HG02885 (cell line): Measurements from ENCODE around the gene SPDYE1.
A peak's percentile ranks its signal among the peaks of the same experiment; 100 is the strongest.

Experiments used
- ATAC-seq: cut with Tn5 transposase; IDR thresholded peaks from one replicate; pipeline ENCODE4 v1.9.1; 2021; ENCODE audit warnings: mild to moderate bottlenecking; ENCODE audit not compliant: unreplicated experiment, poor library complexity

SPDYE1 gene

DNA sequence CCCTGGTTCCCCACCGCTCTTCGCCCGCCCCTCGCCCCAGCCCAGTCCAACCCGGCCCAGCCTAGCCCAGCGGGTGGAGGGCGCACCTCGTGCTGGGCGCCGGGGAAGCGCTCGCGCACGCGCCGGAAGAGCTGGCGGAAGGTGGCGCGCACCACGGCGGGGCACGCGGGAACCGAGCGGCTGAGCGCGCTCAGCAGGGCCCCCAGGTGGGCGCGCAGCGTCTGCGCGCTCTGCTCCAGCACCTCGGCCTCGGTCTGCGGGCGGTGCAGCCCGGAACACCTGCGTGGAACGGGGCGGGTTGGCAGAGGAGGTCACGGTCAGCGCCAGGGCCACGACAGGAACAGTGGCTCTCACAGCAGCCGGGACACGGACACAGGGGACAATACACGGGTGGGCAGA, 42.8 kb downstream of the SPDYE1 start:
- ATAC-seq, result peak; percentile 51

DNA sequence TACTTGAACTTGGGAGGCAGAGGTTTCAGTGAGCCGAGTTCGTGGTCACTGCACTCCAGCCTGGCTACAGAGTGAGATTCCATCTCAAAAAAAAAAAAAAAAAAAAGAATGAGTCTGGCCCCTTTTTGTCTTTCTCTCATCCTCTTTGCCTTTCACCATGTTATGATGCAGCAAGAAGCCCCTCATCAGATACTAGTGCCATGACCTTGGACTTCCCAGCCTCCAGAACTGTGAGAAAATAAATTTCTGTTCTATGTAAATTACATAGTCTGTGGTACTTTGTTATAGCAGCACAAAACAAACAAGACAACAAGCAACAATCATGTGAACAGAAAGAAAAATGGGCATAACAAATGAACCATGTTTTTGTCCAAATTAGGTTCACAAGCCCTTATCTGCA, 44.5 kb downstream of the SPDYE1 start:
- ATAC-seq, result no peak

DNA sequence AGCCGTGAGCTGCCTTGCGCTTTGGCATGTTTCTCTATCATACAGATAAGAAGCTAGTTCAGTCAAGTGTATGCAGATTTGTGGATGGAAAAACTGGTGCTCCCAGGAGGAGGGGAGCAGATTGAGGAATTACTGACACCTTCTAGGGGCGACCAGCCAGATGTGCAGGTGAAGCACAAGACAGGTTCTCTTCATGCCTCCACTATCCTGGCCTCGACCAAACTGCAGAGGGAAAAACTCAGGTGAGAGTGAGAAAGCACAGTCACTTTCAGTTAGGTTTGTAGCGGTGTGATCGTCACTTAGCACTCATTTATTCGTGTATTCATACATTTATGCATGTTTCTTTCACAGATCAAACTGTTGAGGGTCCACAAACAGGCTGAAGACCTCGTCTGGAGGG, 46.2 kb downstream of the SPDYE1 start:
- ATAC-seq, result no peak

DNA sequence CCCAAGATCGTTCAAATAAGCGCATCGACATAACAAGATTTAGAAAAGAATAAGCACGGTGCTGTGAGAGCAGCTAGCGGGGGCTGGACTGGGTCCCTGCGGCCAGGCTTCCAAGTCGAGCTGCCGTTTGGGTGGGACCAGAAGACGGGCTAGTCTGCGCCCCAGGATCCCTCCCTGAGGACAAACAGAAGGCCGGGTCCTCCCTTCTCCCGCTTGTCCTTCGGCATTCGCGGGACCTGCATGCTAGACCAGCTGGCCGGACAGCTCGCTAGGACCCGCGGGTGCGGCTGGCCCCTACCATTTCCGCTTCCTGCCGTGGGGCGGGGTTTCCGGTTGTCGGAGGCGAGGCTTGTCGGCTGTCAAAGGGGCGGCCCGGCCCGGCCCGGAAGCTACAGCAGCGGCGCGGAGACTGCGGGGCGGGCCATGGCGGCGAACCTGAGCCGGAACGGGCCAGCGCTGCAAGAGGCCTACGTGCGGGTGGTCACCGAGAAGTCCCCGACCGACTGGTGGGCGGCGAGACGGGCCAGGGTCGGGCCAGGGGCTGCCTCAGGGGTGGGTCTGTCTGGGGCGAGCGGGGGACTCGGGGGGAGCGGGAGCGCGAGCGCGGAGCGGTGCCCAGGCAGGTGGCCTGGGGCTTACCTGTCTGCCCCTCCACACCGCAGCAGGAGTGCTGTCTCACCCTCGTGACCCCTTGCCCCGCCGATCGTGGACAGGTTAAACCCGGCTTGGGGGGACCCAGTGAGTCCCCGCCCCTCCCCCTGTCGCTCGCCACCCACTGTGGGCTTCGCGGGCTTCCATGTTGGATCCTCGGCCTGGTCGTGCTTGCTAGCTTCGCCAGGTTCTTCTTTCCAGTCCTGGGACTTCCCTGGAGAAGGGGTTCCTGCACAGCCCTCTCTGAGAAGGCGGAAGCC, 46.9 kb downstream of the SPDYE1 start, which contains the start of gene DBNL:
Gene DBNL (plus strand): TSS at position 388 of the 911 bp plus-strand sequence. CDS start 36 bp downstream, at position 424.
- ATAC-seq, result peak; percentile 74

DNA sequence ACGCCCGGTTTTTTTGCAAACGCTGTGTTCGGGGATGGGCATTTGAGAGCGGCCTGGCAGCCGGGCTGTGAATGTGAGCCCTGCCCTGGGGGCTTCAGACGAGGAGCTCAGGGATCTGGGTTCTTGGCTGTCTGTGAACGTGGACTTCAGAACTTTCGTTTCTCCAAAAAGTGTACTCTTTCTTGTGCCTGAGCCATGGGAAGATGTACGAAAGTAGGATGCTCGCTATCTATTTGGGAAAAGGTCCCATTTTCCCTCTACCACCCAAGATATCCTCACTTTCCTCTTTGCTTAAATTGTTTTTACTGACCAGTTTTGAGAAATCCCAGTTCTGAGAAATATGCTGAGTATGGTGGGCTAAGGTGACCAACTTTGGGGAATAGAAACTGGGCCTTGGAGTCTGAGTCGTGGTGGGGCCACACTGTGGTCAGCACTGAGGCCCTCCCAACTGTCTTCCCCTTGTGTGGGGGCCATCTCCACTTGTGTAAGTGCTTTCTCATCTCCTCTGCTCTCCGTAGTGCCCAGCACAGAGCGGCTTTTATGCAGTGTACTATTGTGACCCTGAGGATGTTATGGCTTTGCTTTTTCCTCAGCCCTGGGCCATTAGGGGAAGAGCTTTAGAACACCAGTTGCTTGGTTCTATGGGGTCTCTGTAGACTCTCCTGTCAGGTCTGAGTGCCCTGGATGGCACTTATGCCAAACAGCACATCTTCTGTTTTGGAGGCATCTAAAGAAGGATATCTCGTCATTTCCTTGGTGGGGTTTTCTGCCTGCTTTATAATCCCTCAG, 47.7 kb downstream of the SPDYE1 start:
- peak; percentile 11 for ATAC-seq

DNA sequence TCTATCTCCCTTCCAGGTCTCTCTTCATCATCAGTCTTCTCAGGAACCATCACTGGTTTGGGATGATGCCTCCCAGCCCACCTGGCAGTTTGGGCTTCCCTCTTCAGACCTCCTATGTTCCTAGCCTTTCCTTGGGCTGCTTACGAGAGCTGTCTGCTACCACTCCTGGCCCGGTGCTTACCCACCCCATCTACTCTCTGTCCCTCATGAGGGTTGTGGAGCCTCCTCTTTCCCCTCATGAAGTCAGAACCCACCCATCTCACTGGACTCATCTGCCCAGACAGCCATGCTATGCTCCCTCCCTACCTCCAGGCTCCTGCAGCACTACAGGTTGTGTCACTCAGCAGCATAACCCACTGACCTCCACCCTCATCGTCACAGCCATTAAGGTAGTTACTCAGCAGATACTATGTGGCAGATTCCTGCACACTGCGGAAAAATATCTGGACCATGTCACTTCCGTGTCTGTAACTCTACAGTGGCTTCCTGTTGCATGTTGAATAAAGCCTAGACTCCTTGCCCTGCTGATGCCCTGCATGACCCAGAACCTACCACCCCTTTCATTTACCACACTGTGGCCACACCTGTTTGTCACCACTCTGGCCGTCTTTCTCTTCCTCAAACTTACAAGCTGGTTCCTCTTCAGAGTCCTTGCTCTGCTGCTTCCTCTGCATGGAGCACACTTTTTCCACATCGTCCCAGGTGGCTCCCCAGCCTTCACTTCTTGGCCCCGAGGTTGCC, 48.8 kb downstream of the SPDYE1 start:
- ATAC-seq, result no peak

DNA sequence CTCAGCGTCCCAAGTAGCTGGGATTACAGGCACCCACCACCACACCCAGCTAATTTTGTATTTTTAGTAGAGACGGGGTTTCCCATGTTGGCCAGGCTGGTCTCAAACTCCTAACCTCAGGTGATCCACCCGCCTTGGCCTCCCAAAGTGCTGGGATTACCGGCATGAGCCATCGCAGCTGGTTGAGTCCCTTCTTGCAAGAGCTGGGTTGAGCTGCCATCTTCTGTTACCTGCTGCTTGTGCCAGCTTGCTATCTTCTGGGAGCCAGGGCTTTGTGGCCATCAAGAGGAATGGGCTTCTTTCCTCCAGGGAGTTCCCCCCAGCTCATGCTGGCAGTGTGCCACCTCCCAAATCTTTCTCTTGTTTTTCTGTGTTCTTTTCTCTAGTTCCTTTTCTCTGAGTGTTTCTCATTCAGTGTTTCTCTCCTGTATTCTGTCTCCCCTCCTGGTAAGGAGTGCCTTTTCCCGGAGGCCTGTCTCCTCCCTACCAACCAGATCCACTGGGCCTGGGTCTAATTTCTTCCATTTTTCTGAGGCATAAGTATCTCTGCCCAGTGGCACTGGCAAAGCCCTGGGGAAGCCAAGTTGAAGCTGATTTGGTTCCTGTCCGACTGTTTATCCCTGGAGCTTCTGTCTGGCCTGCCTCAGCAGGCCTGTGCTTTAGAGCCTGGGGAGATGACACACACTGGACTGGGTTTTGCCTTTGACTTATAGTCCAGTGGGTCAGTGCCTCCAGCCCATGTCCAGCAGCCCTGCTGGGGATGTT, 50.5 kb downstream of the SPDYE1 start:
- ATAC-seq, result no peak

DNA sequence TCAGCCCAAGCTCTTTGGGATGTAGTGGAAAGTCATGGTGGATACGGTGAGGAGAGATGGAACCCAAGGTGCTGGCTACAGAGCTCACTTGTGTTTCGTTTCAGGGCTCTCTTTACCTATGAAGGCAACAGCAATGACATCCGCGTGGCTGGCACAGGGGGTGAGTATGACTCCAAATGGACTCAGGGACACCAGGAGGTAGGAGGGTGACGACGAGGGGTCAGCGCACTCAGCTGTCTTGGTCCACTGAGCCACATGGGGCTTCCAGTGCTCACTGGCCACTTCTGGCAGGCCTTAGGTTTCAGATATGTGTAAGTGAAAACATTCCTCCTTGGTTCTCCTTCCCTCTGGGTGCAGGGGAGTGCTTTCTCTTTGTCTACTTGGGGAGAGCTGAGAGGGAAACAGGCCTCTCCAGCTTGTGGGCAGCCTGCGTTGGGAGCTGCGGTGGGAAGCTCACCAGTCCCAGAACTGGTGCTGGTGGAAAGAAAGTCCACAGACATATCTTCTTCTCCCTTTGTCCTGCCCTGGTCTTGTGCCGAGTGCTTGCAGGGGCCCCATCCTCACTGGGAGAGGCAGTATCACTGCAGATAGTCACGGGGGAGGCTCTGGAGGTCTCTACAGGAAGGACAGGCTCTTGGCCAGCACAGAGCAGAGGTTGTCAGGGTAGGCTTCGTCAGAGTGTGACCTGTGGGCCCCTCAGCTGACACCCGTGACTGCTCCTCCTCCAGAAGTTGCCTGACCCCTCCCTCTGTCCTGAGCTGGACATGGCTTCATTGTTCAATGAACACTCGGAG, 52.6 kb downstream of the SPDYE1 start:
- ATAC-seq, result no peak

DNA sequence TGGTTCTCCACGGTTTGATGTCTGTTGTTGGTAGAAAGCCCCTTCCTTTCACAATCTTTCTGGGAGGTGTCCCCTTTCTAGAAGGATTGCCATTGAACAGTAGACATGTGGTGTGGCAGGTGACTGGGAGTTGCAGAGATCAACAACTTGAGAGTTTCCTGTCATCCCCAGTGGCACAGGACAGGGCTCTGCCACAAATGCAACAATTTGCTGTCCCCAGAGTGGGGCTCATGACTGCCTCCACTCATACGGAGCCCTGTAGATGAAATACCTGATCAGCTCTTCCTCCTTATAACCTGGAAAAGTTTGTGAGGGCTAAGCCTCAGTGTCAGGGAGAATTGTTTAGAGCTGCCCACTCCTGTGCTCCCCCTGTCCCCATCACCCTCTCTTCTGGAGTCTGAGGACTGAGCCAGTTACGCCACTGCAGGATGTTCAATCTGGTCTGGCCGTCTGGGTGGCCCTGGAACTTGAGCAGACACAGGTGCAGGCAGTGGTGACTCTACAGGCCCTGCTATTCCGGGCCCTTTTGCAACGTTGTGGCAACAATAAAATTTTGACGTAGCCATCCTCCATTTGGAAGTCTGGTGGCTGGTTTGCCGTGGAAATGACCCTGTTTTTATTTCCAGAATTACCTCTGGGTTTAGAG, 53.3 kb downstream of the SPDYE1 start:
- no peak for ATAC-seq

DNA sequence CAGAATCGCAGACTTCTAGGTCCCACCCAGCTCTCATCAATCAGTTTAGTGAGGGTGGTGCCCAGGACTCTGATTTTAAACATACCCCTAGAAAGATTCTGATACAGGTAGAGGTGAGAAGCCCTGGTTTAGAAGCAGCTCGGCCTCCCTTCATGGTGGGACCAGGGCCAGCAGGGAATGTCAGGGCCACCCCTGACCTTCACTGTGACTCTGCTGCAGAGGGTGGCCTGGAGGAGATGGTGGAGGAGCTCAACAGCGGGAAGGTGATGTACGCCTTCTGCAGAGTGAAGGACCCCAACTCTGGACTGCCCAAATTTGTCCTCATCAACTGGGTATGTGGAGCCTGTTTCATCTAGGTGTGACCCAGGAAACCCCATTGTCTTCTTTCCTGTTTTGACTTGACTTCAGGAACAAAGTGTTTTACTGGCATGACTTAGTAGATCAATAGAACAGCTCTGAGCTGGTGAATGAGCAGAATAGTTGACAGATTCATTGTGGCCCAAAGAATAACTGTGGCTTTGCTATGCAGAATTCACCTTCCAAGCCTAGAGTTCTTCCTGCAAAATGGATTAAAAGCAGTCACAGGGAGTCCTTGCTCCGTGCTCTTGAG, 54.0 kb downstream of the SPDYE1 start:
- ATAC-seq, result no peak

DNA sequence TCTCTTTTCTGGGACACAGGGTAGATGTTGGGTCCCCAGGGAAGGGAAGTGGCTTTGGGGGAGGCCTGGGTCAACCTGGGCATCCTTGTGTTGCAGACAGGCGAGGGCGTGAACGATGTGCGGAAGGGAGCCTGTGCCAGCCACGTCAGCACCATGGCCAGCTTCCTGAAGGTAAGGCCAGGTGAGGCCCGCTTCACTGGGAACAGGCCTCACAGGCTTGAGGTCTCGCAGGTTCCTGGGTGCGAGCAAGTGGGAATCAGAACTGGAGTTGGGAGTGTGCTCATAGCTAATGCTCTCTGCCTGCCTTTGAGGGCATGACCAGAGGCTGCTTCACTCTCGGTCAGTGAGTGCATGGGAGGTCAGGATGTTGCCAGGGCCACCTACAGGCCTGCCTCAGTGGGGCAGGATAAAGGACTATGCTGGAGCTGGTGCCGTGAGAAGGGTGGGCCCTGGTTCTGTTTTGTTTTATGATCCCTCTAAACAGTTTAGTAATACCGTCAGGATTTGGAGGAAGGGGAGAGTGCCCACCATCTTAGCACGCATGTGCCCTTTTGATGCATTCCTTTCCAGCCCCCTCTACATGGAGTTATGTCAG, 55.2 kb downstream of the SPDYE1 start:
- no peak for ATAC-seq

DNA sequence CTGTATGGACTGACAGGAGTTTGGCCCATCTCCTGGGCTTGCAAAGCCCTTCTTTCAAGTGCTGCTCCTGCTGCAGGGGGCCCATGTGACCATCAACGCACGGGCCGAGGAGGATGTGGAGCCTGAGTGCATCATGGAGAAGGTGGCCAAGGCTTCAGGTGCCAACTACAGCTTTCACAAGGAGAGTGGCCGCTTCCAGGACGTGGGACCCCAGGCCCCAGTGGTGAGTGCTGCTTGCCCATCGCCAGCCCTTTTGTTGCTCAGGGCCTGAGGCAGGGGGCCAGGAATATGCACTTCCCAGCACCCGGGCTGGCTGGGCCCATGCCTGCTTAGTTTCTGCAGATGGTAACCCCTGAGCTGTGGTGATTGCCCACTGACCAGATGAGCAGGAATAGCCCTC, 59.0 kb downstream of the SPDYE1 start:
- ATAC-seq, result no peak

DNA sequence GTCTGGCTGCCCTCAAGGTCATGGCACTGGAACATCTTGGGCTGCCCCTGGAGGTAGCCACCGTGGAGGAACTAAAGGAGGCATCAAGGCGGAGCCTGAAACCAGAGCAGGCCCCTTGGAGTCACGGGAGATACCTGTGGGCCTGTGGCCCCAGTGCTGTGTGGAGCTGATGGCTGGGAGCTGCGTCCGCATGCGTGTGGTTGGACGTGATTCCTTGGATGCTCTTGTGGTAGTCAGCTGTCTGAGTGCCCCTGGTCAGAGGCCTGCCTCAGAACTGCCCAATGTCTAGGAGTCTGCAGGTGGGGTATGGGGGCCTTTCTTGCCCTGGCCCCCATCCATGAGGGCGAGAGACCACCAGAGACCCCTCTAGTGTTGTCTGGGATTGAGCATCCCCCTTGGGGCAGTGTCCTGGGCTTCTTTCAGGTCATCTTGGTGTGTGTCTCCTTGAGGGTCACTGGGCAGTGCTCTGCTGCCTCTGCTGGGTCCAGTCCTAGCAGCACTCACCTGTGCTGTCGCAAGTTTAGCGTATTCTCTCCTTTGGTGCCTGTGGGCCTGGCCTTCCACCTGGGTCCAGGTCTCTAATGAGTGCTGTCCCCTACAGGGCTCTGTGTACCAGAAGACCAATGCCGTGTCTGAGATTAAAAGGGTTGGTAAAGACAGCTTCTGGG, 59.6 kb downstream of the SPDYE1 start:
- no peak for ATAC-seq

DNA sequence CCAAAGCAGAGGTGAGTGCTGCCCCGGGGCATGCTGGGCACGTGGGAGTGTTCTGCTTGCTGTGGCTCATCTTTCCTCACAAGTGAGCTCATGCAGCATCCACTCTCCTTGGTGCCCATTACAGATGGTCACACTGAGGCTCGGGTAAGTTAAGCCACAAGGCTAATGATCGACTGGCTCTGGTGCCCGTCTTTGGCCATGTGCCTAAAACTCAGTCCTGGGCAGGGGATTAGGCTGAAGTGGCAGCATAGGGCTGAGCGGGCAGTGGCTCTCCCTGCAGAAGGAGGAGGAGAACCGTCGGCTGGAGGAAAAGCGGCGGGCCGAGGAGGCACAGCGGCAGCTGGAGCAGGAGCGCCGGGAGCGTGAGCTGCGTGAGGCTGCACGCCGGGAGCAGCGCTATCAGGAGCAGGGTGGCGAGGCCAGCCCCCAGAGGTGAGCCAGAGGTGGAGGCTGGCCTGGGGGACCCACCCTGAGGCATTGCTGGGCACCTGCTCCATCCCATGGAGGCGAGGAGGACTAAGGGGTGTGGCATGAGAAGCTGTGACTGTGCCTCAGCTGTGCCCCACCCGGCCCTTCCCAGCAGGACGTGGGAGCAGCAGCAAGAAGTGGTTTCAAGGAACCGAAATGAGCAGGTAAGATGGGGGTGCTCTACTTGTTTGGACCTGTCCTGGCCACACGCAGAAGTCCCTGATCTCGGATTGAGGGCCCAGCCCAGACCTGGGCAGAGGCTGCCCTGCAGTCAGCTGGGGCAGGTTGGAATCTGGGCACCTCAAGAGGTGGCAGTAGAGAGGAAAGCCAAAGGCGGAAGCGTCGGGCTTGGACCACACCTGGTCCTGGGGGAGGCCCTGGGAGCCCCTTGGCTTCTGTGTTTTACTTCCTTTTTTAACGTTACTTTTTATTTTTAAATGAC, 60.4 kb downstream of the SPDYE1 start:
- ATAC-seq, result peak; percentile 27

DNA sequence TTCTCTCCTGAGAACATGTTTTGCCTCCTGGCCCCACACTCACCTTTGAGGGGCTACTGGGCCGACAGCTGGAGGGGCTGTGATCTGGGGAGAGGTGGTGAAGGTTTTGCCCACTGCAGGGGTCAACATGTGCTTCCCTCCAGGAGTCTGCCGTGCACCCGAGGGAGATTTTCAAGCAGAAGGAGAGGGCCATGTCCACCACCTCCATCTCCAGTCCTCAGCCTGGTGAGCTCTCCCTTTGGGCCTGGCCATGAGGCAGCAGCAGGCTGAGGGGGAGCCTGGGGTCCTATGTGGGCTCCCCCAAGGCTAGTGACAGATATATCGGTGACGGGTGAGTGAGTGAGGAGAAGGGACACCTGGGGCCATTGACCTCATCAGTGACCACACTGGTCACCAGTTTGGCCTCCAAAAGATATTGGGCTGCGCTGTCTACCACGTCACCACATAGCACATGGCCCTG, 61.1 kb downstream of the SPDYE1 start:
- ATAC-seq, result peak; percentile 32
